CD4-positive, alpha-beta memory T cell (primary cell): ENCODE results near the gene HAVCR1. TPM values are rescaled to one million over a fixed set of nuclear protein-coding genes. Genes with fewer than 3 reads are reported as not detected.
"Not testable (repeated sequence)": the region's sequence is repeated elsewhere in the genome, so short reads cannot be mapped to it uniquely, and the experiment has no call there.

Experiments used
- CTCF ChIA-PET: fragments of 350-600 bp; sonication (Branson Sonifier 250); formaldehyde crosslinking; loops from one replicate; lab custom pipeline; 2021; ENCODE audit warnings: inconsistent platforms; ENCODE audit not compliant: partially characterized antibody; lab: Charles Lee
- POLR2A ChIA-PET: fragments of 350-600 bp; sonication (Branson Sonifier 250); formaldehyde crosslinking; loops from one replicate; lab custom pipeline; 2021; ENCODE audit not compliant: partially characterized antibody; lab: Charles Lee
- DNase-seq, 5 donors: peaks; one replicate each; pipeline versions ENCODE4 v3.0.0 to v3.0.0-alpha.2; 2020 to 2022; ENCODE audit warnings: mixed read lengths in 1 of 5
- H3K27ac ChIP-seq: one replicate; pipeline ENCODE4 v1.7.0; 2013; ENCODE audit warnings: low read depth, low read length
- H3K27me3 ChIP-seq: 2 replicates; pipeline ENCODE4 v1.7.0; 2013; ENCODE audit warnings: mild to moderate bottlenecking, low read length, moderate library complexity; ENCODE audit not compliant: insufficient read depth
- H3K36me3 ChIP-seq: 2 replicates; pipeline ENCODE4 v1.7.0; 2013; ENCODE audit warnings: mild to moderate bottlenecking, low read length, moderate library complexity; ENCODE audit not compliant: insufficient read depth
- H3K4me1 ChIP-seq: 2 replicates; pipeline ENCODE4 v1.7.0; 2013; ENCODE audit warnings: mild to moderate bottlenecking, low read length, moderate library complexity; ENCODE audit not compliant: insufficient read depth
- H3K4me3 ChIP-seq, 2 donors: one replicate each; pipeline ENCODE4 v1.7.0; 2013; ENCODE audit warnings: low read length in 2 of 2, mild to moderate bottlenecking in 1 of 2
- H3K9me3 ChIP-seq, 2 donors: one replicate each; pipeline ENCODE4 v1.7.0; 2013; ENCODE audit warnings: low read length in 2 of 2, control low read depth in 1 of 2; ENCODE audit not compliant: control insufficient read depth in 1 of 2
- H3K27ac Mint-ChIP-seq, 7 donors: one replicate each; pipeline ENCODE4 v1.8.0; 2020 to 2021; ENCODE audit warnings: mixed read lengths in 7 of 7, mild to moderate bottlenecking in 6 of 7, inconsistent platforms in 3 of 7, moderate library complexity in 3 of 7
- H3K27me3 Mint-ChIP-seq, 2 donors: one replicate each; pipeline ENCODE4 v1.8.0; 2020 to 2021; ENCODE audit warnings: mixed read lengths in 2 of 2
- H3K36me3 Mint-ChIP-seq, 2 donors: one replicate each; pipeline ENCODE4 v1.8.0; 2020 to 2021; ENCODE audit warnings: mixed read lengths in 2 of 2, inconsistent platforms in 1 of 2, mild to moderate bottlenecking in 1 of 2
- H3K4me1 Mint-ChIP-seq, 4 donors: one replicate each; pipeline ENCODE4 v1.8.0; 2020 to 2021; ENCODE audit warnings: mixed read lengths in 4 of 4, mild to moderate bottlenecking in 1 of 4
- H3K4me3 Mint-ChIP-seq, 8 donors: one replicate each; pipeline ENCODE4 v1.8.0; 2020 to 2021; ENCODE audit warnings: mixed read lengths in 8 of 8, mild to moderate bottlenecking in 7 of 8, moderate library complexity in 6 of 8, inconsistent platforms in 3 of 8
- H3K9me3 Mint-ChIP-seq, 8 donors: one replicate each; pipeline ENCODE4 v1.8.0; 2020 to 2021; ENCODE audit warnings: mixed read lengths in 8 of 8, mild to moderate bottlenecking in 5 of 8, inconsistent platforms in 3 of 8, moderate library complexity in 1 of 8
- intact Hi-C: fragments of 100-400 bp; cut with micrococcal nuclease; formaldehyde crosslinking; loops from one replicate; pipeline ENCODE4 v1.15.1; 2023
- polyA plus RNA-seq, 2 donors: library from polyadenylated mRNA; unstranded; fragments of 300-500 nt; fragmentation: Illumina TruSeq; gene quantifications; one replicate each; pipeline ENCODE4 v1.2.3, GENCODE V29; 2021
- total RNA-seq, 2 experiments: library from RNA; stranded (reverse); gene quantifications; one replicate each; pipeline ENCODE4 v1.2.3, GENCODE V29; 2021

The HAVCR1 gene
- total and polyA plus RNA-seq, 4 experiments from 2014 or later = 0.91 to 10.1 (median 3.3) TPM

- intact Hi-C loops = no loop called here
- Histone ChIP-seq H3K36me3 (no peaks in the 10 kb centered on the region), H3K27me3 (no peaks in the 10 kb centered on the region), H3K9me3 (no peaks in the 10 kb centered on the region), H3K4me1 (peaks cover 22% of the 10 kb centered on the region), H3K27ac (no peak overlapping the region), H3K4me3 (no peak overlapping the region)
- peak; percentile 45 to 64 (median 62) for DNase-seq
- ChIA-PET POLR2A (no interaction called here), CTCF (interaction anchor here (1.3 to 1.4 kb wide), 2 partner anchors 84 to 133 kb away, joined by 3 to 5 read pairs; partner anchors contain the start of gene HAVCR2)
- H3K27me3 Mint-ChIP-seq = no peaks in the 10 kb centered on the region
- H3K4me3 Mint-ChIP-seq = peak overlapping the region in 7 of 8 donors; percentile 3 to 63 (median 18)
- H3K36me3 Mint-ChIP-seq = no peaks in the 10 kb centered on the region
- H3K9me3 Mint-ChIP-seq = no peaks in the 10 kb centered on the region
- peaks cover 9 to 28% (median 17%) of the 10 kb centered on the region in 4 donors for H3K4me1 Mint-ChIP-seq
- peak overlapping the region; percentile 58 to 89 (median 71) for H3K27ac Mint-ChIP-seq
Observed at GRCh38 chr5:157025093-157025698, 33.7 kb downstream of the HAVCR1 start.

- no peak for DNase-seq
- Mint-ChIP-seq H3K9me3 (no peaks in the 10 kb centered on the region), H3K27me3 (no peaks in the 10 kb centered on the region), H3K4me1 (peaks cover 9 to 28% (median 17%) of the 10 kb centered on the region in 4 donors), H3K36me3 (no peaks in the 10 kb centered on the region), H3K4me3 (peak overlapping the region in 2 of 8 donors; percentile 5 to 60), H3K27ac (peak overlapping the region in 6 of 7 donors; percentile 59 to 86 (median 68))
- ChIA-PET CTCF (interaction anchor here (1.3 to 1.4 kb wide), 2 partner anchors 84 to 132 kb away, joined by 3 to 5 read pairs; partner anchors contain the start of gene HAVCR2), POLR2A (no interaction called here)
- Histone ChIP-seq H3K36me3 (no peaks in the 10 kb centered on the region), H3K9me3 (no peaks in the 10 kb centered on the region), H3K27ac (no peak overlapping the region), H3K4me1 (peaks cover 22% of the 10 kb centered on the region), H3K4me3 (no peak overlapping the region), H3K27me3 (no peaks in the 10 kb centered on the region)
- intact Hi-C loops = no loop called here
Observed at GRCh38 chr5:157024208-157024959, 34.5 kb downstream of the HAVCR1 start.

- H3K4me3 ChIP-seq = no peak overlapping the region
- H3K9me3 ChIP-seq = no peaks in the 10 kb centered on the region
- ChIA-PET CTCF (no interaction called here), POLR2A (no interaction called here)
- no peaks in the 10 kb centered on the region for H3K36me3 ChIP-seq
- H3K27ac ChIP-seq = no peak overlapping the region
- no peaks in the 10 kb centered on the region for H3K27me3 Mint-ChIP-seq
- no peak for DNase-seq
- H3K27me3 ChIP-seq = no peaks in the 10 kb centered on the region
- H3K27ac Mint-ChIP-seq = no peak overlapping the region
- peak overlapping the region in 1 of 8 donors; percentile 11 for H3K4me3 Mint-ChIP-seq
- H3K36me3 Mint-ChIP-seq = peaks cover 0 to 2% of the 10 kb centered on the region in 2 donors
- peaks cover 0 to 9% (median 7%) of the 10 kb centered on the region in 8 donors for H3K9me3 Mint-ChIP-seq
- peaks cover 9 to 28% (median 16%) of the 10 kb centered on the region in 4 donors for H3K4me1 Mint-ChIP-seq
- peaks cover 22% of the 10 kb centered on the region for H3K4me1 ChIP-seq
- intact Hi-C loops = no loop called here
Observed at GRCh38 chr5:157022024-157022423, 36.9 kb downstream of the HAVCR1 start.

GRCh38 chr5:157020511-157021222 lies 38.2 kb downstream of the HAVCR1 start:
- H3K36me3 ChIP-seq = no peaks in the 10 kb centered on the region
- Mint-ChIP-seq H3K27ac (no peak overlapping the region), H3K4me1 (peaks cover 9 to 21% (median 12%) of the 10 kb centered on the region in 4 donors), H3K4me3 (no peak overlapping the region), H3K9me3 (peaks cover 0 to 13% (median 7%) of the 10 kb centered on the region in 8 donors), H3K36me3 (peaks cover 2 to 3% of the 10 kb centered on the region in 2 donors), H3K27me3 (no peaks in the 10 kb centered on the region)
- intact Hi-C loops = no loop called here
- no peak overlapping the region for H3K27ac ChIP-seq
- H3K9me3 ChIP-seq = no peaks in the 10 kb centered on the region
- POLR2A ChIA-PET = no interaction called here
- H3K27me3 ChIP-seq = no peaks in the 10 kb centered on the region
- no peak overlapping the region for H3K4me3 ChIP-seq
- CTCF ChIA-PET = no interaction called here
- no peak for DNase-seq
- peaks cover 17% of the 10 kb centered on the region for H3K4me1 ChIP-seq

- H3K27me3 Mint-ChIP-seq = no peaks in the 10 kb centered on the region
- no peak overlapping the region for H3K27ac Mint-ChIP-seq
- Histone ChIP-seq H3K27me3 (no peaks in the 10 kb centered on the region), H3K36me3 (no peaks in the 10 kb centered on the region), H3K4me3 (no peak overlapping the region), H3K9me3 (no peaks in the 10 kb centered on the region), H3K27ac (no peak overlapping the region), H3K4me1 (peaks cover 11% of the 10 kb centered on the region)
- H3K4me1 Mint-ChIP-seq = peaks cover 3 to 15% (median 6%) of the 10 kb centered on the region in 4 donors
- CTCF ChIA-PET = no interaction called here
- DNase-seq = no peak
- peaks cover 0 to 15% (median 7%) of the 10 kb centered on the region in 8 donors for H3K9me3 Mint-ChIP-seq
- POLR2A ChIA-PET = no interaction called here
- no peak overlapping the region for H3K4me3 Mint-ChIP-seq
- intact Hi-C loops = no loop called here
- peaks cover 2 to 3% of the 10 kb centered on the region in 2 donors for H3K36me3 Mint-ChIP-seq
Observed at GRCh38 chr5:157020002-157020401, 38.9 kb downstream of the HAVCR1 start.

GRCh38 chr5:157014143-157014542 lies 44.8 kb downstream of the HAVCR1 start:
- POLR2A ChIA-PET, H3K4me3 ChIP-seq, H3K4me1 ChIP-seq, H3K27ac Mint-ChIP-seq, intact Hi-C loops, DNase-seq, H3K36me3 ChIP-seq, H3K27me3 ChIP-seq, H3K27ac ChIP-seq, CTCF ChIA-PET, H3K9me3 ChIP-seq, H3K27me3 Mint-ChIP-seq, H3K4me1 Mint-ChIP-seq, H3K4me3 Mint-ChIP-seq: not testable (repeated sequence)
- Mint-ChIP-seq H3K36me3 (peaks cover 2 to 17% of the 10 kb centered on the region in 2 donors), H3K9me3 (peaks cover 0 to 30% (median 19%) of the 10 kb centered on the region in 8 donors)

- Histone ChIP-seq H3K36me3 (no peaks in the 10 kb centered on the region), H3K4me3 (no peak overlapping the region), H3K27me3 (no peaks in the 10 kb centered on the region), H3K9me3 (no peaks in the 10 kb centered on the region), H3K4me1 (no peaks in the 10 kb centered on the region), H3K27ac (no peak overlapping the region)
- H3K4me1 Mint-ChIP-seq = no peaks in the 10 kb centered on the region
- intact Hi-C loops = no loop called here
- POLR2A ChIA-PET = no interaction called here
- no peak for DNase-seq
- H3K36me3 Mint-ChIP-seq = peaks cover 2 to 10% of the 10 kb centered on the region in 2 donors
- H3K27me3 Mint-ChIP-seq = no peaks in the 10 kb centered on the region
- peaks cover 4 to 19% (median 6%) of the 10 kb centered on the region in 8 donors for H3K9me3 Mint-ChIP-seq
- CTCF ChIA-PET = no interaction called here
- no peak overlapping the region for H3K4me3 Mint-ChIP-seq
- no peak overlapping the region for H3K27ac Mint-ChIP-seq
Observed at GRCh38 chr5:157006262-157006661, 52.7 kb downstream of the HAVCR1 start.
